HG03575 (cell line): ENCODE measurements around the gene HNF4A.
"Not testable (repeated sequence)": the region's sequence is repeated elsewhere in the genome, so short reads cannot be mapped to it uniquely, and the experiment has no call there.

ENCODE experiments used
- ATAC-seq: cut with Tn5 transposase; IDR thresholded peaks from one replicate; pipeline ENCODE4 v1.9.1; 2021; ENCODE audit not compliant: unreplicated experiment, insufficient number of reproducible peaks, low FRiP score; ENCODE audit errors: extremely low read depth

The HNF4A gene

DNA sequence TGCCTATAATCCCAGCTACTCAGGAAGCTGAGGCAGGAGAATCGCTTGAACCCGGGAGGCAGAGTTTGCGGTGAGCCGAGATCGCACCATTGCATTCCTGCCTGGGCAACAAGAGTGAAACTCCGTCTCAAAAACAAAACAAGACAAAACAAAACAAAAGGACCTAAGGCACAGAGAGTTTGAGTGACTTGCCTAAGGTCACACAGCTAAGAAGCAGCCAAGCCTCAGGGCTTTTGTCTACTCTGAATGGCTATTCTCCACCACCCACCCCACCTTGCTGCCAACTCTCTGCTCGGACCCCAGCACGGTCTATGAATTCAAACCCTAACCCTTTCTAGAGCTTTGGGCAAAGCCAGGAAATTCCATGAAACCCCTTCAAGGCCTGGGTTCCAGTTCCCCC is 101.1 kb downstream of the HNF4A start:
- no peak for ATAC-seq

DNA sequence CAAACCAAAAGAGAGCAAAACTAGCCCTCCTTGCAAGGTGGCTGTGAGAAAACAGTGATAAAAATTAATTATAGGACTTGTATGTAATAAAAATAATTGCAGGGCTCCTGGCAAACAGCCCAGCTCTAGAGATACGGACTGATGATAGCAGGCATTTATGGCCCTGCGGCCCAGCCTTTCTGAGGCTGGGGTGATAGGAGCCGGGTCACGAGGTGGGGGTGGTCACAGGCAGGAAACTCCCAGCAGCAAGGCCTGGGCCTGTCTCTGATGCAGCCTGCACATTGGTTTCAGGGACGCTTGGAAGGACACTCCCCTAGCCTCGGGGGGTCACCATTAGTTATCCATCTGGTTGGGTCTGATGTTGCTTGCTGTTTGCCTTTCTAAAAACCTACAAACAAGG is 101.5 kb downstream of the HNF4A start:
- no peak for ATAC-seq

DNA sequence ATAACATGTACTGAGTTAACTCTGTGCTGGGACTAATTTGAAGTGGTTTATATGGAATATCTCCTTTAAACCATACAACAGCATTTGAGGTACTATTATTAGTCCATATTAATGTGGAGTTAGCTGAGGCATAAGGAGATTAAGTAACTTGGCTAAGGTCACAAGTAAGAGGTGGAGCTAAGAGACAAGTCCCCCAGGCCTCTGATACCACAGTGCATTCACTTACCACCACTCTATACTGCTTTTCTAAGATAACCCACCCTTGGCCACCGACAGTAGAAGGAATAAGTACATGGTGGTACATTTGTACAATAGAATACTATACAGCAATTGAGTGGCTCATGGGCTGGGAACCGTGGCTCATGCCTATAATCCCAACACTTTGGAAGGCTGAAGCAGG is 103.8 kb downstream of the HNF4A start:
- no peak for ATAC-seq

DNA sequence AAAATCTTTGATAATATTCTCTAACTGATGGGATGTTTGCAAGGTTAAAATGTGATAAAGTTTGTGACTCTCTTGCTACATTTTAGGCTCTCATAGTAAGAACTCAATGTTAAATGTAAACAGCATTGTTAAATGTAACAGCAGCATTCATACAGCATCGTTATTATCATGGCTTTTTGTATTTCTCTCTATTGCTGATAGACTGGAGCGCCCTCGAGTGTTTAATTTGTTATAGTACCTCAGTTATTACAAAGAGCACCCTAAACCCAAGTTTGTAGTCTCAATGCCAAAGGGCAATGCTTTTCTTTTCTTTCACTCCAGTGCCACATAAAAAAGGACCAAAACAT is 105.3 kb downstream of the HNF4A start:
- no peak for ATAC-seq

DNA sequence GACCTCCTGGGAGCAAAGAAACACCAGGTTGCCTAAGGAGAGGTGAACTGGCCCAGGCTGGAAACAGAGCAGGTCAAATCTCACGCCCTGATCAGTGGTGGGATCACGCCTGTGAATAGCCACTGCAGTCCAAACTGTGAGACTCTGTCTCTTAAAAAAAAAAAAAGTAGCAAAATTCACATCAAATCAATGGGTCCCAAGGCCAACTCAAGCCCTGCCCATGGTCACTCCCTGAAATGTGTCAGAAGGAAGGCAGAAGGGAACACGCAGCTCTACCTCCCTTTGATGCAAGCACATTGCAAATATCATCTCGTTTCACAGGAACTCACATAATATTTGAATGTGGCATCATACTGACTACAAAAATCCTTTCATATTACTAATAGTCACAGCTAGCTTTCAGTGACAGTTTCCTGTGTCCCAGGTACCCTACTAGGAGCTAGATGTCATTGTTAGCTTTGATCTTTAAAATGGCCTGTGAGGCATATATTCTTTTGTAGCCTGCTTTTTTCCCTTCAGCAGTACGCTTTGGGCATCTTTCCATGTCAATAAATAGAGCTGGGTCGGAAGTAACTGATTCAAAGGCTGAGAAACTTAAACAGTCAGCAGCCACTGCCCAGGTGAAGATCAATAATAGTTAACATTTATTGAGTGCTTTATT is 105.8 kb downstream of the HNF4A start:
- no peak for ATAC-seq

DNA sequence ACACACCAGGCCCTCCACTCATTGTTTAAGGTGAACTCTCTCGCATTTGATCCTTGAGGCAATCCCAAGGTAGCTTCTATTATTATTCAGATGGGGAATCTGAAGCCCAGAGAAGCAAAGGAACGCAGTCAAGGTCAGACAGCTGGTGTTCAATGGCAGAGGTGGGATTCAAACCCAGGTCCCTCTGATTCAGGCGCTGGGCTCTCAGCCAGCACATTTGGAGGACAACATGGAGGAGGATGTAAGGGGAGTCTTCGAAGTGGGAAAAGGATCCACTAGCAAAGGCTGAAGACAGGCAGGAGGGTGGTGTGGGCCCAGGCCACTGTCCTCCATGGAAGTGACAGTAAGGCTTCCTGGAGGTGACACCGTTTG is 106.3 kb downstream of the HNF4A start:
- ATAC-seq, result no peak

DNA sequence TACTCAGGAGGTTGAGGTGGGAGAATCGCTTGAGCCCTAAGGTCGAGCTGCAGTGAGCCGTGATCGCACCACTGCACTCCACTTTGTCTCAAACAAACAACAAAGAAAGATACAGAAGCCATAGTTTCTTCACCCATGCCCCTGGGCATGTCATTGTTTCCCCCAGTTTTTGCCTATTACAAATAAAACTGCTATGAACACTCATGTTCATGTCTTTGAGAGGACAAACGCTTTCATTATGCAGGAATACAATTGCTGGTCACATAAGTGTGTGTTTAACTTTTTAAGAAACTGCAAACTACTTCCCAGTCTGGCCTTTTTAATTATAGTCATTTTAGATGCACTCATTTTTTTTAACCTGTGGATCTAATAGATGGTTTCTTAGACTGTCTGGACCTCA is 108.0 kb downstream of the HNF4A start:
- no peak for ATAC-seq

DNA sequence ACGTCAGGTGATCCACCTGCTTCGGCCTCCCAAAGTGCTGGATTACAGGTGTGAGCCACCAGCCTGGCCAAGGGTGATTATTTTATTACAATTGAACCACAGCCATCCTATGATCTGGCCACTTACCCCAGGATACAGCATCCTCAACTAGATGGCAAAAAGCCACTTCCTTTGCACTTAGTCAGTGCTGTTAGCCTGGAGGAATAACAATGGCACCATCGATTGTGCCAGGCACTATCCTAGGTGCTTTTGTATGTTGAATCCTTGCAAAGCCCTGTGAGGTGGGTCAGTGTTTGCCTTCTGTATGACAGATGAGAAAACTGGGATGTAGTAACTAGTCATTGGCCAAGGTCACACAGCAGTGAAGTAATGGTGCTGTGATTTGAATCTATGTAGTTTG is 109.0 kb downstream of the HNF4A start:
- ATAC-seq, result no peak

DNA sequence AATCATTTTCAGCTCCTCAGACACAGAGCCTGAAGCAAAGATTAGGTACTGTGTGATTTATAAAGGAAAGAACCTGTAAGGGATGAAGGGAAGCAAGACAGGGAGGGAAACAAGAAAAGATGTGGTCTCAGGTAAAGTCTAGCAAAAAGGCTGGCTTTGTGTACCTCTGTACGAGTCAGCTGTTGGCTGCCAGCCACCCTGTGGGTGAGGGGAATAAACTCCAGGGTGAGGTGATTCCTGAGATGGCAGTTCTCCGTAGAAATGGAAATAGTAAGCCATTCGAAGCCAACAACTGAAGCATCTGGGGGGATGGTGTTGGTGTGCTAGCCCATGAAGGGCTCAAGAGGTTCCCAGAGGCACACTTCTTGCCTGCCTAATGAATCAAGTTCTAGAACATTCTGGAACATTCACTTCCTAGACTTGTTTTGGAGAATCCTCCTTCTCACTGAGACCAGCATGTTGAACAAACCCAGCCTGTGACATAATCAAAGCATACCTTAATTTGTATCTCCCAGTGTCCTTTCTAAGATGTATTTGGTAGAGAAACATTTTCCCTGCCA is 109.6 kb downstream of the HNF4A start:
- no peak for ATAC-seq

DNA sequence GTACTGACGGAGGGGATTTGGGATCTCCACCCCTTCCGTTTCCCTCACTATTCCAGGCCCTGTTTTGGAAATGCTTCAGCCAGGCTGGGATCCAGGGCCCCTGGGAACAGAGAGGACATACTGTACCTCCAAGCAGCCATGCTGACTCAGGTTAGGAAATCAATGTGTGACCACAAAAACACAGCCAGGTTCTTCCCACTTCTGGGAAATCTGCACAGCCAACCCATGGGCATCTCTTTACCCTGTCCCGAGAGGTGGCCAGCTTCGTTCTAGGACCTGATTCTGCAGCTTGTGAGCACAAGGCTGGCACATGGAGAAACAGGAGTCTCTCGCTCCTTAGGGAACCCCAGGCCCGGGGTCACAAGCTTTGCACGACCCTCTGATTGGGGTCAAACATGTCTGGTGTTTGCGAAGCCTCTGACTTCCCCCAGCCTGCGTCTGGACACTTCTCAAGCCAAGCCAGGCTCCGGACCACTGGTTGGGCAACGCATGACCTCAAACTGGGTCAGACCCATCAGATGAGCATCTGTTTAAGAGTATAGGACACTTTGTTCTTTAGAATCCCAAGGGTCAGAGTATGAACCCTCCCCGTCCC is 111.9 kb downstream of the HNF4A start:
- ATAC-seq, result no peak

DNA sequence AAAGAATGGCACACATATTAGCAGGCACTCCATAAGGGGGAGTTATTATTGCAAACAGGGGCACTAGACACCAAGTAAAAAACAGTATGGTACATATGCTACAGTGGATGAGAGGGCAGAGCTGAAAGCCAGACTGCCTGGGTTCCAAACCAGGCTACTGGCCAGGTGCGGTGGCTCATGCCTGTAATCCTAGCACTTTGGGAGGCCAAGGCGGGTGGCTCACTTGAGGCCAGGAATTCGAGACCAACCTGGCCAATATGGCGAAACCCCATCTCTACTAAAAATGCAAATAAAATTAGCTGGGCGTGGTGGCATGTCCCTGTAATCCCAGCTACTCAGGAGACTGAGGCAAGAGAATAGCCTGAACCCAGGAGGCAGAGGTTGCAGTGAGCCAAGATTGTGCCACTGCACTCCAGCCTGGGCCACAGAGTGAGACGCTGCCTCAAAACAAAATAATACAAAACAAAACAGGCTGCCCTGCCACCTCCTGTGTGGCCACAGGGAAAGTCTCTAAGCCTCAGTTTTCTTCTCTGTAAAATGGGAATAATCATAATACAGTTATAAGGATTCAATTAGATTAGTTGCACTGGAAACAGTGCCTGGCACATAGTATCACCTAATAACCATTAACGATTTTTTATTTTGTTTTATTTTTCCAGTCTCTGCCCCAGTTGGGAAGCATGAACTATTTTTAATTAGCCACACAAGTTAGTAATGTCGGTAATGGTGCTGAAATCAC is 112.7 kb downstream of the HNF4A start:
- no peak for ATAC-seq

DNA sequence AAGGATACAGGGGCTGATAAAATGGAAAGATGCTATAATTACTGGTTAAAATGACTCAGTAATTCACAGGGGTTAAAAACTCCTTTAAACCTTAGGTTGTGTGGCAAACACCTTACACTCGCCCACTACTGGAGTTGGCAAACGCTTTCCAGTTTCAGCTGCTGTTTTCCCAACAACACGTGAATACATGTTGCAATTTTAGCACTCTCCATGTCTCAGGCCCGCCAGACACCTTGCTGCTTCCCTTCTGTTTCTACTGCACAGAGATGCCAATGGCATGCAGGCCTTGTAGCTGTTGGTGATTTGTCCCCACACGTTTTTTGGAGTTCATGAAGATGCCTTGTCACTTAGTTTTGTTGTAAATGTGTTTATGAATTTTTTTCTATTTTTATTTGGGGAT is 114.8 kb downstream of the HNF4A start:
- ATAC-seq, result no peak

DNA sequence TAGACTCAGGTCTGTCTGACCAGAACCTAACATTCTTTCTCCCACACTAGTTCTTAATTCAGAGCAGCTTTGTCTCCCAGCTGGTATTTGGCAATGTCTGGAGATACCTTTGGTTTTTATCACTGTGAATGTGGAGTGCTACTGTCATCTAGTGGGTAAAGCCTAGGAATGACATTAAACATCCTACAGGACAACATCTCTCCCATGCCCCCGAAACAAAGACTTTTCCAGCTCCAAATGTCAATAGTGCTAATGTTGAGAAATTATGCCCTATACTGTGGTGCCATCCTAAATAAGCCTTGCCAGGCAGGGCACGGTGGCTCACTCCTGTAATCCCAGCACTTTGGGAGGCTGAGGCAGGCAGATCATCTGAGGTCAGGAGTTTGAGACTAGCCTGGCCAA is 116.0 kb downstream of the HNF4A start:
- ATAC-seq, result no peak

DNA sequence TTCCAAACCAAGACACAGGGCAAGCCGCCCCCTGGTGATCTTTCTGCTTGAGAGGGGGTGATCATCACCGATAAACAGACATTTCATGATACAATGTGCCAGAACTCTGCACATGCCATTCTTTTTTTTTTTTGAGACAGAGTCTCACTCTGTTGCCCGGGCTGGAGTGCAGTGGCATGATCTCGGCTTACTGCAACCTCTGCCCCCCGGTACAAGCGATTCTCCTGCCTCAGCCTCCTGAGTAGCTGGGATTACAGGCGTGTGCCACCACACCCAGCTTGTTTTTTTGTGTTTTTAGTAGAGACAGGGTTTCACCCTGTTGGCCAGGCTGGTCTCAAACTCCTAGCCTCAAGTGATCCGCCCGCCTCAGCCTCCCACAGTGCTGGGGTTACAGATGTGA is 116.8 kb downstream of the HNF4A start:
- not testable (repeated sequence) for ATAC-seq

DNA sequence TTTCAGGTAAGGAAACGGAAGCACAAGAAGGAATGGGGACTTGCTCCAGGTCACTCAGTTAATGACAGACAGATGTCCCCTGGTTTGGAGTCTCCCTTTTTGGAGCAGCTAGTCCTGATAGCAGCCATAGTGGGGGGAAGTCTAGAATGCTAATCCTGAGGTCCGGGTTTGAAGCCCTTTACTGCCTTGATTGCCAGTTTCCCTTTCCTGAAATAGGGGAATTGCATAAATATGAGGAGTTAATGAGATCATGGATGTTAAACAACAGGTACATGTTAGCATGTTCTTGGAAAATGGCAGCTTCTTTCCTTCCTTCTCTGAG is 119.8 kb downstream of the HNF4A start:
- no peak for ATAC-seq

DNA sequence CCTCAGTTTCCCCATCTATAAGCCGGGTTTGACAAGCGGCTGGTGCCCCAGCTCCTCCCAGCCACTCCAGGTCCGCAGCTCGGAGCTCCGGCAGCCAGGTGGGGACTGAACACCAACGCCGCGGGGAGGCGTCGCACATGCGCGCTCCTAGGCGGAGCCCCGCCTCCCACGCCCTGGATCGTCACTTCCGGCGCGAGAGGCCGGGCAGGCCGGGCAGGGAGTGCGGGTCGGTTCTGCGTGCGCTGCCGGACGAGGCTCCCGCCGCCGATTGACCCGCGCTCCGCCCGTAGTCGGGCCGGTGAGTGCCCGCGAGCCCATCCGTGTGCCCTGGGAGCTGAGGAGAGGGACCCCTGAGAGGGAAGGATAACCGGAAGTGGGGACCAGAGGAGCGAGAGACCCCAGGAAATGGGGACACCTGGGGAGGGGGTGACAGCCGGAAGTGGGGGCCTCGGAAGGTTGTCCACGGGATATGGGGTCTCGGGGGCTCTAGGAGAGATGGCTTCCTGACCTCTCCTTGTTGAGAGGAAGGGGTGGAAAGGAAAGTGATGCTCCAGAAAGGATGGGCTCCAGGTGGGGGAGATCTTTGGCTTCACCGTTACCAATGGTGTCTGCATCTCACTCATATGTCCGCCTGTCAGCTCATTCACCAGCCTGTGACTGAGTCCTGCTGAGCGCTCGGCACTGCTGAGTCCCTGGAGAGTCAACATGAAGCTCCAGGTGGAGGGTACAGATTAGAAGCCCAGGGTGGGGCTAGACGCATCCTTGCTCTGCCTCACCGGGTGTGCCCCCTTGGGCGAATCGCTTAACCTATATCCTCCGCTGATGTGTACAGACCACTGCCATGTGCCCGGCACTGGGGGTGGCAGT is 120.4 kb downstream of the HNF4A start, which contains the start of gene TTPAL:
TSS of gene TTPAL (plus strand) at position 181 of the 867 bp plus-strand sequence. CDS start 4,126 bp downstream, outside the sequence.
- ATAC-seq, result peak; percentile 53

DNA sequence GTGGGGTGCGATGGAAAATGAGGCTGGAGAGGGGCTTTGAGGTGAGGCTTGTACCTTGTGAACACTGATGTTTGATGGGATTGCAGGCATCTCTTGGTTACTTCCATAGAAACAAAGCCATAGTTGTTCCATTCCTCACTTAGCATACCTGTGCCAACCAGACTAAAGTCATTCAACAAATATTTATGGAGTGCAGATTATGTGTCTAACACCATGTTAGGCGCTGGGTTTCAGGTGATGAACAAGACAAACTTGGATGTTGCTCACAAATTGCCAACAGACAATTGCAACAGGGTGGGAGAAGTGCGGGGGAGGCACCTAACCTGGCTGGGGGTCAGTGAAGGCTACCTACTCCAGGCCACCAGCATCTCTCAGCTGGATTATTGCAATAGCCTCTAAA is 121.7 kb downstream of the HNF4A start:
- ATAC-seq, result no peak

DNA sequence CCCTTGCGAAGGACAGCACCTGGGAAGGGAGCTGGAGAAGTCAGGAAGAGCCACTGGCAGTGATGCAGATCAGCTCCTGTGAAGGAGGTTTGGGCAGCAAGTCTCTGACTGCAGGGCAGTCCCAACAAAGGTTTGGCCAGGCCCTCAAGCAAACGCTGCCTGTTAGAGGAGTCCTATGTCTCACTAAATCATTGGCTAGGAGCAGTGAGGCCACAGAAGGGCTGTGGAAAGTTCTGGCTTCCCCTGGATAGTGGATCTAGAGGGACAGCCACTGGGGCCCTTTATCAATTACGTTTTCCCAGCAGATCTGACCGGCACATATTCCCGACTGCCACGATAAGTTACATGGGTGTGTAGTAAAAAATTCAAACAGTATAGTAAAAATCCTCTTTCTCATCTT is 122.7 kb downstream of the HNF4A start:
- no peak for ATAC-seq

DNA sequence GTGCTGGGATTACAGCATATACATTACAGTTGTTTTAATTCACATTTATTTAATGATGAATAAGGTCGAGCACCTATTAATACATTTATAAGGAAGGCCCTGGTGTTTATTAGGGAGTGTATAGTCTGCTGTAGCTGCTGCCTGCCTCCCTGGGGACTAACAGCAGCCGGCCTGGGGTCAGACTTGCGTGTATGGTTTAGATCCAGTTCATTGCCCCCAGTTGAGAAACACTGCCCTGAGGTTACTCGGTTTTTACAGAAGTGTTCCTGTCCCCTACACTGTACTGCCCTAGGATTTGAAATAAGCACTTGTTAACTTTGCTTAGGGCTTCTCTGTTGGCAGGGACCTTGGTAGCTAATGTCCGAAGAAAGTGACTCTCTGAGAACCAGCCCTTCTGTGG is 124.1 kb downstream of the HNF4A start:
- no peak for ATAC-seq
